Jurkat, Clone E6-1 (cell line): ENCODE results near the gene CD300LG.
"Not testable (repeated sequence)": the region's sequence is repeated elsewhere in the genome, so short reads cannot be mapped to it uniquely, and the experiment has no call there.

Experiments
- DNase-seq: peaks from one replicate; pipeline ENCODE4 v3.0.0-alpha.2; 2011; ENCODE audit warnings: low read depth, low spot score
- H3K4me3 ChIP-seq: 2 replicates; pipeline ENCODE4 v1.5.1; 2011; ENCODE audit warnings: mild to moderate bottlenecking, low read length, control low read depth, moderate library complexity

CD300LG gene

GRCh38 chr17:43873815-43874214, 26.8 kb downstream of the CD300LG start:
- no peak for DNase-seq

GRCh38 chr17:43874293-43874692, 27.3 kb downstream of the CD300LG start:
- no peak for DNase-seq
- no peak overlapping the region for H3K4me3 ChIP-seq

More at GRCh38 chr17:43873815-43874214, 26.8 kb downstream of the CD300LG start:
- no peak overlapping the region for H3K4me3 ChIP-seq

- no peak for DNase-seq
- no peak overlapping the region for H3K4me3 ChIP-seq
These were observed 28.6 kb downstream of the CD300LG start for GRCh38 chr17:43875476-43876147.

- no peak overlapping the region for H3K4me3 ChIP-seq
- no peak for DNase-seq
These were observed 30.1 kb downstream of the CD300LG start for GRCh38 chr17:43877031-43877430.

- no peak for DNase-seq
- H3K4me3 ChIP-seq, result no peak overlapping the region
These were observed 30.6 kb downstream of the CD300LG start for GRCh38 chr17:43877451-43878155.

- no peak for DNase-seq
- no peak overlapping the region for H3K4me3 ChIP-seq
These were observed 31.5 kb downstream of the CD300LG start for GRCh38 chr17:43878260-43879175.

- no peak for DNase-seq
- H3K4me3 ChIP-seq, result no peak overlapping the region
These were observed 32.9 kb downstream of the CD300LG start for GRCh38 chr17:43879723-43880419.

GRCh38 chr17:43880420-43880991, 33.5 kb downstream of the CD300LG start:
- no peak overlapping the region for H3K4me3 ChIP-seq
- DNase-seq, result no peak

GRCh38 chr17:43881181-43881580, 34.2 kb downstream of the CD300LG start:
- no peak overlapping the region for H3K4me3 ChIP-seq
- DNase-seq, result no peak

- no peak overlapping the region for H3K4me3 ChIP-seq
- DNase-seq, result no peak
These were observed 35.0 kb downstream of the CD300LG start for GRCh38 chr17:43881758-43882505.

GRCh38 chr17:43882761-43883415, 35.9 kb downstream of the CD300LG start:
- H3K4me3 ChIP-seq, result no peak overlapping the region
- no peak for DNase-seq

- DNase-seq, result no peak
- H3K4me3 ChIP-seq, result no peak overlapping the region
These were observed 41.6 kb downstream of the CD300LG start for GRCh38 chr17:43888548-43888947.

GRCh38 chr17:43890240-43890639, 43.3 kb downstream of the CD300LG start:
- H3K4me3 ChIP-seq, result no peak overlapping the region
- no peak for DNase-seq

GRCh38 chr17:43891851-43892646, 45.1 kb downstream of the CD300LG start:
- H3K4me3 ChIP-seq, result no peak overlapping the region
- DNase-seq, result no peak

- H3K4me3 ChIP-seq, result no peak overlapping the region
- no peak for DNase-seq
These were observed 45.6 kb downstream of the CD300LG start for GRCh38 chr17:43892647-43892952.

- not testable (repeated sequence) for H3K4me3 ChIP-seq, DNase-seq
These were observed 47.5 kb downstream of the CD300LG start for GRCh38 chr17:43894494-43894893.

- no peak overlapping the region for H3K4me3 ChIP-seq
- DNase-seq, result no peak
These were observed 50.9 kb downstream of the CD300LG start for GRCh38 chr17:43897831-43898230.
